ENCODE data around the gene KRTAP10-12. TPM values are rescaled to one million over a fixed set of nuclear protein-coding genes. Genes with fewer than 3 reads are reported as not detected.

KRTAP10-12 gene
- total and polyA plus RNA-seq, 2 of the 4 experiments (the other 2 are of a cell fraction): not detected

GRCh38 chr21:44713130-44713529 lies 16.2 kb downstream of the KRTAP10-12 start:
- dilution Hi-C loops (cut with HindIII; ENCODE audit: low sequenced_read_pairs, unreplicated experiment): no loop called here
- no TSS peak for BruUV-seq (replicated peaks)

More at GRCh38 chr21:44713130-44713529, 16.2 kb downstream of the KRTAP10-12 start:
- Histone ChIP-seq H3K27me3 (ENCODE audit: control insufficient read depth, insufficient read depth, low read length) (peaks cover 71% of the 10 kb centered on the region), H4K8ac (ENCODE audit: low read depth in 2 of 2, low read length in 2 of 2) (no peak overlapping the region), H3K4me3 (ENCODE audit: insufficient read depth, low read depth, low read length) (no peak overlapping the region), H3K79me1 (ENCODE audit: low read depth in 1 of 2, low read length in 2 of 2) (no peaks in the 10 kb centered on the region), H2BK20ac (ENCODE audit: low read depth, low read length) (no peak overlapping the region), H3K56ac (ENCODE audit: extremely low read depth, insufficient read depth, low read length) (no peak overlapping the region), H4K5ac (ENCODE audit: low read depth, low read length) (no peak overlapping the region), H3K14ac (replicated peaks; ENCODE audit: low read depth, low read length) (no peak overlapping the region), H2BK15ac (ENCODE audit: low read depth, low read length) (no peak overlapping the region), H2AK9ac (replicated peaks; ENCODE audit: low read depth, low read length, poor library complexity) (no peak overlapping the region), H2AFZ (replicated peaks; ENCODE audit: low read length, poor library complexity) (no peak overlapping the region), H3K9ac (ENCODE audit: low read depth, low read length) (no peak overlapping the region), H4K91ac (ENCODE audit: insufficient read depth, low read depth, low read length) (no peak overlapping the region), H2BK120ac (ENCODE audit: low read depth, low read length) (no peak overlapping the region), H2BK5ac (ENCODE audit: low read depth, low read length, poor library complexity, severe bottlenecking) (no peak overlapping the region), H3K36me3 (ENCODE audit: control insufficient read depth, insufficient read depth, low read length) (no peaks in the 10 kb centered on the region), H3K4ac (ENCODE audit: low read depth, low read length) (no peak overlapping the region), H3K9me3 (ENCODE audit: control insufficient read depth, insufficient read depth, low read length) (no peaks in the 10 kb centered on the region), H3K9me1 (ENCODE audit: insufficient read depth, low read length) (no peaks in the 10 kb centered on the region), H3K4me1 (ENCODE audit: control insufficient read depth, insufficient read depth, low read length) (peaks cover 1% of the 10 kb centered on the region; the same call in 1 of the 2 replicates), H3K27ac (ENCODE audit: insufficient read depth, low read length) (no peak overlapping the region), H4K20me1 (ENCODE audit: insufficient read depth, low read length) (no peaks in the 10 kb centered on the region), H3K4me2 (ENCODE audit: low read depth, low read length) (no peak overlapping the region), H2AK5ac (ENCODE audit: low read depth, low read length) (no peak overlapping the region), H3K23ac (ENCODE audit: low read depth, low read length) (no peak overlapping the region), H3K18ac (ENCODE audit: low read depth, low read length) (no peak overlapping the region)
- CTCF ChIA-PET: interaction anchor here (0.6 kb wide), 1 partner anchor 361 kb away, joined by 3 read pairs; no protein-coding TSS in a partner anchor
- ATAC-seq (ENCODE audit: low read depth): no peak
- POLR2A ChIA-PET (ENCODE audit: unreplicated experiment): no interaction called here
- DNase-seq: no peak
- no CpG with 5 or more reads among the region's 9 CpGs for WGBS, 2 experiments (ENCODE audit: extremely low coverage in 2 of 2, insufficient read length in 1 of 2)
- TF ChIP-seq RCOR1 (IDR thresholded peaks at IDR 0.05; ENCODE audit: insufficient replicate concordance, low read length) (no peak), RAD21 (IDR thresholded peaks at IDR 0.05; ENCODE audit: low read length) (no peak), BHLHE40 (IDR thresholded peaks at IDR 0.05; ENCODE audit: low read depth, low read length) (no peak), FOS (IDR thresholded peaks at IDR 0.05; ENCODE audit: low read depth, low read length) (no peak), CTCF (conservative IDR thresholded peaks at IDR 0.05; ENCODE audit: low read depth, low read length) (no peak), CHD1 (IDR thresholded peaks at IDR 0.05; ENCODE audit: low read depth, low read length) (no peak), NFE2L2 (IDR thresholded peaks at IDR 0.05; ENCODE audit: low read depth, low read length) (no peak), MXI1 (IDR thresholded peaks at IDR 0.05; ENCODE audit: borderline replicate concordance, low read depth, low read length) (no peak), POLR2A (IDR thresholded peaks at IDR 0.05; ENCODE audit: low read depth, low read length) (no peak)
- in situ Hi-C loops (cut with MboI; ENCODE audit: low sequenced_read_pairs) (no loop called here), intact Hi-C loops (cut with micrococcal nuclease) (loop anchor here (10.0 kb wide), 1 partner anchor 58 kb away; the partner anchor contains the start of genes KRTAP12-3 and KRTAP12-4)
